Fibroblast of pulmonary artery (primary cell): ENCODE data around the gene PHLPP2.
A peak's percentile ranks its signal among the peaks of the same experiment; 100 is the strongest.
"Not testable (repeated sequence)": the region's sequence is repeated elsewhere in the genome, so short reads cannot be mapped to it uniquely, and the experiment has no call there.

ENCODE experiments used
- DNase-seq: peaks from one replicate; pipeline ENCODE4 v3.0.0-alpha.2; 2010; ENCODE audit warnings: low read depth
- H3K4me3 ChIP-seq: replicated peaks from 2 replicates; pipeline ENCODE4 v1.5.1; 2011; ENCODE audit warnings: low read depth, mild to moderate bottlenecking, control low read depth, low read length, moderate library complexity
- CTCF ChIP-seq: IDR thresholded peaks from 2 replicates; pipeline ENCODE4 v1.5.1; 2011; ENCODE audit warnings: mild to moderate bottlenecking, control low read depth, low read length, inconsistent platforms; ENCODE audit errors: missing control alignments

The PHLPP2 gene

GRCh38 chr16:71626018-71626857, 98.3 kb downstream of the PHLPP2 start, which contains the start of gene MARVELD3:
TSS of gene MARVELD3 (plus strand) at chr16:71626184. CDS start at chr16:71626230, 46 bp downstream.
- TF ChIP-seq CTCF = no peak
- DNase-seq = no peak
- H3K4me3 ChIP-seq = peak within 1 kb of the TSS; percentile 33

GRCh38 chr16:71625113-71625850, 99.2 kb downstream of the PHLPP2 start:
- H3K4me3 ChIP-seq = no peak overlapping the region
- no peak for DNase-seq
- TF ChIP-seq CTCF = no peak

GRCh38 chr16:71623597-71623996, 100.9 kb downstream of the PHLPP2 start:
- no peak overlapping the region for H3K4me3 ChIP-seq
- DNase-seq = no peak
- TF ChIP-seq CTCF = no peak

GRCh38 chr16:71622088-71622487, 102.4 kb downstream of the PHLPP2 start:
- no peak overlapping the region for H3K4me3 ChIP-seq
- DNase-seq = no peak
- TF ChIP-seq CTCF = no peak

- no peak overlapping the region for H3K4me3 ChIP-seq
- DNase-seq = no peak
- TF ChIP-seq CTCF = no peak
Measured at GRCh38 chr16:71618429-71618828, 106.1 kb downstream of the PHLPP2 start.

- H3K4me3 ChIP-seq, DNase-seq: not testable (repeated sequence)
Measured at GRCh38 chr16:71614956-71615355, 109.5 kb downstream of the PHLPP2 start.
